ENCODE data around the gene LTV1. TPM values are rescaled to one million over a fixed set of nuclear protein-coding genes. Genes with fewer than 3 reads are reported as not detected.

The LTV1 gene
- total and polyA plus RNA-seq, 2 of the 4 experiments (the other 2 are of a cell fraction) = 11.1 to 19.0 TPM

- Histone ChIP-seq H2BK5ac (ENCODE audit: low read depth, low read length, poor library complexity, severe bottlenecking) (peak overlapping the region; percentile 83), H2AK9ac (replicated peaks; ENCODE audit: low read depth, low read length, poor library complexity) (no peak overlapping the region), H3K4me2 (ENCODE audit: low read depth, low read length) (peak overlapping the region; percentile 25; the same call in 1 of the 2 replicates)
Measured at GRCh38 chr6:143806282-143807102, 36.6 kb upstream of the LTV1 start.

More at GRCh38 chr6:143806282-143807102, 36.6 kb upstream of the LTV1 start:
- H4K91ac ChIP-seq (ENCODE audit: insufficient read depth, low read depth, low read length) = peak overlapping the region; percentile 53; the same call in 1 of the 2 replicates
- H2BK20ac ChIP-seq (ENCODE audit: low read depth, low read length) = peak overlapping the region; percentile 75; the same call in 1 of the 2 replicates
- H3K14ac ChIP-seq (replicated peaks; ENCODE audit: low read depth, low read length) = peak overlapping the region; percentile 42
- H3K9me1 ChIP-seq (ENCODE audit: insufficient read depth, low read length) = peaks cover 20% of the 10 kb centered on the region
- peaks cover 17% of the 10 kb centered on the region for H3K4me1 ChIP-seq (ENCODE audit: control insufficient read depth, insufficient read depth, low read length)
- peak overlapping the region; percentile 19; the same call in 1 of the 3 replicates for H2BK15ac ChIP-seq (ENCODE audit: low read depth, low read length)
- H2AFZ ChIP-seq (replicated peaks; ENCODE audit: low read length, poor library complexity) = no peak overlapping the region
- no peaks in the 10 kb centered on the region for H3K27me3 ChIP-seq (ENCODE audit: control insufficient read depth, insufficient read depth, low read length)
- peak overlapping the region; percentile 64 for H2BK120ac ChIP-seq (ENCODE audit: low read depth, low read length)
- in situ Hi-C loops (cut with MboI; ENCODE audit: low sequenced_read_pairs) (no loop called here), intact Hi-C loops (cut with micrococcal nuclease) (no loop called here), dilution Hi-C loops (cut with HindIII; ENCODE audit: low sequenced_read_pairs, unreplicated experiment) (no loop called here)
- peak; percentile 12; the same call in 1 of the 2 replicates for TF ChIP-seq NFE2L2 (IDR thresholded peaks at IDR 0.05; ENCODE audit: low read depth, low read length)
- TF ChIP-seq SMC3 (IDR thresholded peaks at IDR 0.05; ENCODE audit: low read depth, low read length) = no peak
- peak; percentile 67 for TF ChIP-seq FOS (IDR thresholded peaks at IDR 0.05; ENCODE audit: low read depth, low read length)
- DNase-seq = peak; percentile 88
- WGBS, 2 experiments (ENCODE audit: extremely low coverage in 2 of 2, insufficient read length in 1 of 2) = no CpG with 5 or more reads among the region's 8 CpGs
- H3K9ac ChIP-seq (ENCODE audit: low read depth, low read length) = no peak overlapping the region
- H3K4me3 ChIP-seq (ENCODE audit: insufficient read depth, low read depth, low read length) = no peak overlapping the region
- no peaks in the 10 kb centered on the region for H3K9me3 ChIP-seq (ENCODE audit: control insufficient read depth, insufficient read depth, low read length)
- peaks cover 4 to 37% of the 10 kb centered on the region in 2 experiments; a peak in 3 of 4 replicates for H3K79me1 ChIP-seq (ENCODE audit: low read depth in 1 of 2, low read length in 2 of 2)
- 0 out of 2 replicates have a peak overlapping the region, but pooled peaks have one; percentile 13 for H3K23ac ChIP-seq (ENCODE audit: low read depth, low read length)
- 0 out of 2 replicates have a peak overlapping the region, but pooled peaks have one; percentile 16 for H3K56ac ChIP-seq (ENCODE audit: extremely low read depth, insufficient read depth, low read length)
- peak overlapping the region; percentile 81; the same call in 1 of the 2 replicates for H4K5ac ChIP-seq (ENCODE audit: low read depth, low read length)
- peak overlapping the region in 1 of 2 experiments; percentile 54; a peak in 1 of 4 replicates for H4K8ac ChIP-seq (ENCODE audit: low read depth in 2 of 2, low read length in 2 of 2)
- peaks cover 3% of the 10 kb centered on the region; the same call in 1 of the 2 replicates for H3K36me3 ChIP-seq (ENCODE audit: control insufficient read depth, insufficient read depth, low read length)
- H2AK5ac ChIP-seq (ENCODE audit: low read depth, low read length) = peak overlapping the region; percentile 89
- peak overlapping the region; percentile 65; the same call in 1 of the 2 replicates for H3K4ac ChIP-seq (ENCODE audit: low read depth, low read length)
- ChIA-PET POLR2A (ENCODE audit: unreplicated experiment) (interaction anchor here (0.5 kb wide), 1 partner anchor 9 kb away, joined by 3 read pairs; no protein-coding TSS in a partner anchor), CTCF (interaction anchor here (0.6 to 0.8 kb wide), 3 partner anchors 17 to 156 kb away, joined by 3 read pairs; no protein-coding TSS in a partner anchor)
- peak overlapping the region; percentile 91 for H3K18ac ChIP-seq (ENCODE audit: low read depth, low read length)
- H3K27ac ChIP-seq (ENCODE audit: insufficient read depth, low read length) = peak overlapping the region; percentile 31; the same call in 1 of the 2 replicates
- peak; percentile 62 for ATAC-seq (ENCODE audit: low read depth)
- no TSS peak for BruUV-seq (replicated peaks)
- no peaks in the 10 kb centered on the region; the same call in 1 of the 2 replicates for H4K20me1 ChIP-seq (ENCODE audit: insufficient read depth, low read length)

Data from IMR-90 (cell line).